Glutamatergic neuron (in vitro differentiated cells): ENCODE measurements around the gene SF3A2. TPM values are rescaled to one million over a fixed set of nuclear protein-coding genes. Genes with fewer than 3 reads are reported as not detected.
"Not testable (repeated sequence)": the region's sequence is repeated elsewhere in the genome, so short reads cannot be mapped to it uniquely, and the experiment has no call there.

Source experiments
- DNase-seq: peaks from one replicate; pipeline ENCODE4 v3.0.0; 2022
- H3K27ac Mint-ChIP-seq: one replicate; pipeline ENCODE4 v1.8.0; 2020; ENCODE audit warnings: mild to moderate bottlenecking, mixed read lengths, inconsistent platforms; ENCODE audit not compliant: unreplicated experiment
- H3K27me3 Mint-ChIP-seq: one replicate; pipeline ENCODE4 v1.8.0; 2020; ENCODE audit warnings: mild to moderate bottlenecking, moderate library complexity, mixed read lengths, inconsistent platforms; ENCODE audit not compliant: unreplicated experiment
- H3K36me3 Mint-ChIP-seq: one replicate; pipeline ENCODE4 v1.8.0; 2020; ENCODE audit warnings: mild to moderate bottlenecking, mixed read lengths, inconsistent platforms; ENCODE audit not compliant: unreplicated experiment
- H3K4me1 Mint-ChIP-seq: one replicate; pipeline ENCODE4 v1.8.0; 2020; ENCODE audit warnings: mild to moderate bottlenecking, low read depth, mixed read lengths, inconsistent platforms; ENCODE audit not compliant: unreplicated experiment
- H3K4me3 Mint-ChIP-seq: one replicate; pipeline ENCODE4 v1.8.0; 2020; ENCODE audit warnings: mild to moderate bottlenecking, mixed read lengths, inconsistent platforms; ENCODE audit not compliant: unreplicated experiment
- H3K9me3 Mint-ChIP-seq: one replicate; pipeline ENCODE4 v1.8.0; 2020; ENCODE audit warnings: mild to moderate bottlenecking, moderate library complexity, mixed read lengths, inconsistent platforms; ENCODE audit not compliant: unreplicated experiment
- CTCF ChIP-seq: fragments of 200-600 bp; sonication (generic); IDR thresholded peaks from one replicate; pipeline ENCODE4 v1.5.0; 2021; ENCODE audit not compliant: partially characterized antibody, unreplicated experiment
- total RNA-seq: library from RNA; stranded (reverse); fragmentation: NEBNext Ultra II Directional; extraction: Animal tissue kit (Norgen Biotek cat#: 25700); gene quantifications from one replicate; pipeline ENCODE4 v1.2.1, GENCODE V29; 2021; ENCODE audit not compliant: unreplicated experiment

Gene SF3A2
- total RNA-seq, 1 donor from 2014 or later: 101 TPM

DNA sequence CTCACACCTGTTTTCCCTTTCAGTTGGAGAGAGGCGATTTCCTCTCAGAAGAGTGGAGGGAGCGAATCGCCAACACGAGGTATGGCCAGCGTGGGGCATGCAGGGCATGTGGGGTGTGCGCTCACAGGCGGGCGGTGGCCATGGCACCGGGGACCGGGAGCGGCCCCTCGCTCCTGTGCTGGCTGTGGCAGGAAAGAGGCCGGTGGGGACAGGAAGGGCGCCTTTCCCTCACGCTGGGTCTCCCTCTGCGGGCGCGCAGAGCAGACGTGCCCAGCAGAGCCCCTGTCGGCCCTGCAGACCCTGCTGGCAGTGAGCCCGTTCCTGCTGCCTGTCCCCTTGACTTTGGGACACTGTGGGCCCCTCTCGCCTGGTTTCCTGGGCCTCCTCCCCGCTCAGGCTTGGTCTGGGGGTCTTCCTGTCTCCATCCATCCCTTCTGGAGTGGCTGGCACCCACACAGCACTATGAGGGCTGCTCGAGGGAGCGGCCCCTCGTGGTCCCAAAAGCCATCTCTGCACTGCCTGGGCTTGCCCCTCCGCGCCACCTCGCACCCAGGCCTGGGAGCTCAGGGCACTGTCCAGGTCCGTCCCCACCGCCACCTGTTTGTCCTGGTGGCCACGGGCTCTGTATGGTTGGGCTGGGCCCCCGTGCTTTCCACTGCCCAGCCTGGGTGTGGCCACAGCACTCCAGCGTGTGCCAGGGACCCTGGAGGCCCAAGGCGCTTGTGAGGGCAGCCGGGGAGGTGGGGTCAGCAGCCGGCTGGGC, 36.6 kb upstream of the SF3A2 start:
- peaks cover 8% of the 10 kb centered on the region for H3K4me1 Mint-ChIP-seq
- TF ChIP-seq CTCF: no peak
- peaks cover 8% of the 10 kb centered on the region for H3K9me3 Mint-ChIP-seq
- H3K27ac Mint-ChIP-seq: no peak overlapping the region
- no peaks in the 10 kb centered on the region for H3K36me3 Mint-ChIP-seq
- peaks cover 8% of the 10 kb centered on the region for H3K27me3 Mint-ChIP-seq
- DNase-seq: no peak
- H3K4me3 Mint-ChIP-seq: no peak overlapping the region

DNA sequence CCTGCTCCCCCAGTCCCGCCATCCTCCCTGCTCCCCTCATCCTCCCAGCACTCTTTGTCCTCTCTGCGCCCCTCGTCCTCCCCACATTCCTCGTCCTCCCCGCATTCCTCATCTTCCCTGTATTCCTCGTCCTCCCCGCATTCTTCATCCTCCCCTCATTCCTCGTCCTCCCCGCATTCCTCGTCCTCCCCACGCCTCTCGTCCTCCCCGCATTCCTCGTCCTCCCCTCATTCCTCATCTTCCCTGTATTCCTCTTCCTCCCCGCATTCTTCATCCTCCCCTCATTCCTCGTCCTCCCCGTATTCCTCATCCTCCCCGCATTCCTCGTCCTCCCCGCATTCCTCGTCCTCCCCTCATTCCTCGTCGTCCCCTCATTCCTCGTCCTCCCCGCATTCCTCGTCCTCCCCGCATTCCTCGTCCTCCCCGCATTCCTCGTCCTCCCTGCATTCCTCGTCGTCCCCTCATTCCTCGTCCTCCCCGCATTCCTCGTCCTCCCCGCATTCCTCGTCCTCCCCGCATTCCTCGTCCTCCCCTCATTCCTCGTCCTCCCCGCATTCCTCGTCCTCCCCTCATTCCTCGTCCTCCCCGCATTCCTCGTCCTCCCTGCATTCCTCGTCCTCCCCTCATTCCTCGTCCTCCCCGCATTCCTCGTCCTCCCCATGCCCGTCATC, 35.9 kb upstream of the SF3A2 start:
- not testable (repeated sequence) for H3K27me3 Mint-ChIP-seq, H3K4me3 Mint-ChIP-seq, H3K9me3 Mint-ChIP-seq, H3K36me3 Mint-ChIP-seq, H3K27ac Mint-ChIP-seq, H3K4me1 Mint-ChIP-seq, DNase-seq

- peaks cover 9% of the 10 kb centered on the region for H3K27me3 Mint-ChIP-seq
- peaks cover 8% of the 10 kb centered on the region for H3K4me1 Mint-ChIP-seq
- no peak overlapping the region for H3K27ac Mint-ChIP-seq
- H3K36me3 Mint-ChIP-seq: no peaks in the 10 kb centered on the region
- no peak overlapping the region for H3K4me3 Mint-ChIP-seq
- no peak for DNase-seq
- H3K9me3 Mint-ChIP-seq: peaks cover 7% of the 10 kb centered on the region
- TF ChIP-seq CTCF: no peak
Observed at GRCh38 chr19:2201473-2202148, 35.0 kb upstream of the SF3A2 start.

GRCh38 chr19:2202366-2202765, 34.3 kb upstream of the SF3A2 start:
- DNase-seq: no peak
- Mint-ChIP-seq H3K9me3 (peaks cover 5% of the 10 kb centered on the region), H3K36me3 (no peaks in the 10 kb centered on the region), H3K27ac (no peak overlapping the region), H3K4me1 (peaks cover 8% of the 10 kb centered on the region), H3K4me3 (no peak overlapping the region), H3K27me3 (peaks cover 9% of the 10 kb centered on the region)
- no peak for TF ChIP-seq CTCF

- no peak overlapping the region for H3K27ac Mint-ChIP-seq
- TF ChIP-seq CTCF: no peak
- DNase-seq: no peak
Observed at GRCh38 chr19:2207008-2207407, 29.6 kb upstream of the SF3A2 start.

More at GRCh38 chr19:2207008-2207407, 29.6 kb upstream of the SF3A2 start:
- no peaks in the 10 kb centered on the region for H3K4me1 Mint-ChIP-seq
- no peak overlapping the region for H3K4me3 Mint-ChIP-seq
- H3K36me3 Mint-ChIP-seq: peaks cover 4% of the 10 kb centered on the region
- peaks cover 4% of the 10 kb centered on the region for H3K27me3 Mint-ChIP-seq
- peaks cover 3% of the 10 kb centered on the region for H3K9me3 Mint-ChIP-seq
